B cell (primary cell): Measurements from ENCODE around the gene APLP2. TPM values are rescaled to one million over a fixed set of nuclear protein-coding genes. Genes with fewer than 3 reads are reported as not detected.

Source experiments
- ATAC-seq: fragments of 200-7000 bp; cut with Tn5 transposase; one replicate; pipeline ENCODE4 v1.10.0; 2021; ENCODE audit warnings: low read depth, mild to moderate bottlenecking, moderate number of reproducible peaks, moderate library complexity
- CTCF ChIA-PET: fragments of 350-600 bp; sonication (Branson Sonifier 250); formaldehyde crosslinking; loops from one replicate; lab custom pipeline; 2021; ENCODE audit warnings: antibody characterized with exemption, inconsistent platforms; lab: Charles Lee
- POLR2A ChIA-PET: fragments of 350-600 bp; sonication (Branson Sonifier 250); formaldehyde crosslinking; loops from one replicate; lab custom pipeline; 2021; ENCODE audit warnings: antibody characterized with exemption; lab: Charles Lee
- DNase-seq: peaks from one replicate; pipeline ENCODE4 v3.0.0; 2013
- H2AFZ ChIP-seq: 2 replicates; pipeline ENCODE4 v1.6.1; 2012; ENCODE audit warnings: mild to moderate bottlenecking, low read depth, low read length; ENCODE audit not compliant: insufficient read depth, poor library complexity, severe bottlenecking
- H3K27ac ChIP-seq, 2 donors: 1 replicate in 1 of 2; 2 replicates in 1 of 2; pipeline ENCODE4 v1.5.1; 2012 to 2013; ENCODE audit warnings: low read length in 2 of 2, mild to moderate bottlenecking in 2 of 2, moderate library complexity in 1 of 2
- H3K27me3 ChIP-seq, 4 experiments: fragments of 200-600 bp in 1 of 4; sonication (generic) in 1 of 4; replicated peaks in 1 of 4; 1 replicate in 2 of 4; 2 replicates in 2 of 4; pipeline versions ENCODE4 v1.6.1 to v1.7.0; 2013 to 2016; ENCODE audit warnings: low read length in 3 of 4, mild to moderate bottlenecking in 2 of 4, mixed read lengths in 1 of 4, moderate library complexity in 1 of 4; ENCODE audit not compliant: insufficient read depth in 4 of 4, control insufficient read depth in 3 of 4; ENCODE audit errors: control extremely low read depth in 1 of 4
- H3K36me3 ChIP-seq, 2 experiments: replicated peaks in 1 of 2; 1 replicate in 1 of 2; 2 replicates in 1 of 2; pipeline versions ENCODE4 v1.6.1 to v1.7.1; 2013; ENCODE audit warnings: low read length in 1 of 2; ENCODE audit not compliant: insufficient read depth in 2 of 2, control insufficient read depth in 1 of 2; ENCODE audit errors: control extremely low read depth in 1 of 2, extremely low read depth in 1 of 2
- H3K4me1 ChIP-seq, 2 donors: fragments of 200-600 bp in 1 of 2; sonication (generic) in 1 of 2; 1 replicate in 1 of 2; 2 replicates in 1 of 2; pipeline versions ENCODE4 v1.5.1 to v1.6.1; 2013 to 2017; ENCODE audit warnings: low read length in 2 of 2; ENCODE audit not compliant: control insufficient read depth in 2 of 2, insufficient read depth in 2 of 2
- H3K4me2 ChIP-seq: replicated peaks from 2 replicates; pipeline ENCODE3; 2012; ENCODE audit warnings: mild to moderate bottlenecking, low read depth, low read length; ENCODE audit not compliant: poor library complexity, severe bottlenecking
- H3K4me3 ChIP-seq, 5 experiments: fragments of 200-600 bp in 1 of 5; sonication (generic) in 1 of 5; 1 replicate in 3 of 5; 2 replicates in 2 of 5; pipeline versions ENCODE4 v1.5.1 to v1.7.0; 2011 to 2016; ENCODE audit warnings: low read length in 4 of 5, mild to moderate bottlenecking in 4 of 5, low read depth in 2 of 5, control low read depth in 1 of 5, moderate library complexity in 1 of 5; ENCODE audit not compliant: insufficient read depth in 1 of 5; ENCODE audit errors: control extremely low read depth in 1 of 5, extremely low read depth in 1 of 5
- H3K79me2 ChIP-seq: fragments of 200-600 bp; sonication (generic); one replicate; pipeline ENCODE4 v1.6.0; 2016; ENCODE audit warnings: low read length; ENCODE audit not compliant: control insufficient read depth, insufficient read depth
- H3K9ac ChIP-seq: fragments of 200-600 bp; sonication (generic); 2 replicates; pipeline ENCODE4 v1.6.1; 2017; ENCODE audit warnings: mild to moderate bottlenecking, low read length, moderate library complexity
- H3K9me3 ChIP-seq, 3 donors: one replicate each; pipeline versions ENCODE4 v1.6.1 to v1.7.1; 2013; ENCODE audit warnings: low read length in 2 of 3; ENCODE audit not compliant: control insufficient read depth in 2 of 3, insufficient read depth in 1 of 3; ENCODE audit errors: control extremely low read depth in 1 of 3
- H4K20me1 ChIP-seq: 2 replicates; pipeline ENCODE4 v1.6.0; 2012; ENCODE audit warnings: mild to moderate bottlenecking, low read length; ENCODE audit not compliant: insufficient read depth, control insufficient read depth, poor library complexity, severe bottlenecking
- H3K27ac Mint-ChIP-seq: one replicate; pipeline ENCODE4 v1.8.0; 2021; ENCODE audit warnings: mixed read lengths
- H3K27me3 Mint-ChIP-seq: one replicate; pipeline ENCODE4 v1.8.0; 2021; ENCODE audit warnings: mixed read lengths
- H3K4me1 Mint-ChIP-seq: one replicate; pipeline ENCODE4 v1.8.0; 2021; ENCODE audit warnings: mixed read lengths
- H3K4me3 Mint-ChIP-seq: one replicate; pipeline ENCODE4 v1.8.0; 2021; ENCODE audit warnings: mixed read lengths
- H3K9me3 Mint-ChIP-seq: one replicate; pipeline ENCODE4 v1.8.0; 2022; ENCODE audit warnings: mixed read lengths; ENCODE audit not compliant: insufficient read depth
- EZH2 ChIP-seq: IDR thresholded peaks from 2 replicates; pipeline ENCODE4 v1.6.1; 2012; ENCODE audit warnings: borderline replicate concordance, low read depth, mild to moderate bottlenecking, moderate library complexity, low read length; ENCODE audit not compliant: insufficient read depth, poor library complexity, severe bottlenecking
- WGBS: methylation state at CpG from one replicate; pipeline ENCODE4 v1.1.5; 2013; ENCODE audit warnings: missing lambda C conversion rate; ENCODE audit not compliant: insufficient coverage; 5-methylcytosine and 5-hydroxymethylcytosine counted together
- intact Hi-C: fragments of 100-400 bp; cut with micrococcal nuclease; formaldehyde crosslinking; loops from one replicate; pipeline ENCODE4 v1.10.0; 2022
- polyA plus RNA-seq: library from polyadenylated mRNA; depleted of rRNA; stranded (reverse); fragments of >200 nt; gene quantifications from 2 replicates; pipeline ENCODE4 v1.2.3, GENCODE V29; 2012
- total RNA-seq, 2 donors: library from RNA; stranded (reverse); fragments of 120-200 nt in 1 of 2; gene quantifications; 1 replicate in 1 of 2; 2 replicates in 1 of 2; pipeline versions ENCODE4 v1.2.3 to v1.2.4, GENCODE V29; 2013 to 2022
- TF ChIP-seq, protein P1 (sequence below): fragments of 200-600 bp; IDR thresholded peaks from one replicate; pipeline ENCODE4 v1.8.0; 2022; ENCODE audit warnings: antibody characterized with exemption, mild to moderate bottlenecking

APLP2 gene
- total and polyA plus RNA-seq, 2 donors (not counting 1 experiment from before 2014, with no cell fraction given): 84.2 to 102 TPM

DNA sequence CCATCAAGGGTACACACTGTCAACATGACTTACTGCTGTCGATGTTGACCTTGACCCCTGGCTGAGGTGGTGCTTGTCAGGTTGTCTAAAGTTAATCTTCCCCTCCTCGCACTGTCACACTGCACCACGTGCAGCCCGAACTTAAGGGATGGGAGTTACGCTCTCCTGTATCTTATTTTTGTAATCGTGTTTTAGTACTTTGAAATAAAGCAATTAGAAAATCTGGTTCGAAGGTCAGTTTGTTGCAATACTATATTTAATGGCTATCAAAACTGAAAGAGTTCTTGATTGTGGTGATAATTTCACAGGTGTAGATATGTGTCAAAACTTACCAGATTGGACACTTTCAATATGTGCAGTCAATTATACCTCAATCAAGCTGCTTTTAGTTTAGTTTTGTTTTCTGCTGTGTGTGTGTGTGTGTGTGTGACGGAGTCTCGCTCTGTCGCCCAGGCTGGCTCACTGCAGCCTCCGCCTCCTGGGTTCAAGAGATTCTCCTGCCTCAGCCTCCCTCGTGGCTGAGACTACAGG is 79.2 kb downstream of the APLP2 start:
- Histone ChIP-seq H3K9me3 (no peaks in the 10 kb centered on the region), H3K79me2 (no peaks in the 10 kb centered on the region), H2AFZ (no peak overlapping the region), H3K36me3 (peaks cover 0 to 2% of the 10 kb centered on the region in 2 experiments), H3K4me3 (no peak overlapping the region), H3K4me1 (peaks cover 16 to 39% of the 10 kb centered on the region in 2 donors), H3K27me3 (no peaks in the 10 kb centered on the region), H3K27ac (no peak overlapping the region), H3K4me2 (no peak overlapping the region), H4K20me1 (no peaks in the 10 kb centered on the region), H3K9ac (no peak overlapping the region)
- intact Hi-C loops: no loop called here
- ChIA-PET POLR2A (interaction anchor here (0.6 kb wide), 1 partner anchor 29 kb away, joined by 8 read pairs; no protein-coding TSS in a partner anchor), CTCF (interaction anchor here (3.8 kb wide), 1 partner anchor 18 kb away, joined by 26 read pairs; no protein-coding TSS in a partner anchor)
- TF ChIP-seq, protein P1, sequence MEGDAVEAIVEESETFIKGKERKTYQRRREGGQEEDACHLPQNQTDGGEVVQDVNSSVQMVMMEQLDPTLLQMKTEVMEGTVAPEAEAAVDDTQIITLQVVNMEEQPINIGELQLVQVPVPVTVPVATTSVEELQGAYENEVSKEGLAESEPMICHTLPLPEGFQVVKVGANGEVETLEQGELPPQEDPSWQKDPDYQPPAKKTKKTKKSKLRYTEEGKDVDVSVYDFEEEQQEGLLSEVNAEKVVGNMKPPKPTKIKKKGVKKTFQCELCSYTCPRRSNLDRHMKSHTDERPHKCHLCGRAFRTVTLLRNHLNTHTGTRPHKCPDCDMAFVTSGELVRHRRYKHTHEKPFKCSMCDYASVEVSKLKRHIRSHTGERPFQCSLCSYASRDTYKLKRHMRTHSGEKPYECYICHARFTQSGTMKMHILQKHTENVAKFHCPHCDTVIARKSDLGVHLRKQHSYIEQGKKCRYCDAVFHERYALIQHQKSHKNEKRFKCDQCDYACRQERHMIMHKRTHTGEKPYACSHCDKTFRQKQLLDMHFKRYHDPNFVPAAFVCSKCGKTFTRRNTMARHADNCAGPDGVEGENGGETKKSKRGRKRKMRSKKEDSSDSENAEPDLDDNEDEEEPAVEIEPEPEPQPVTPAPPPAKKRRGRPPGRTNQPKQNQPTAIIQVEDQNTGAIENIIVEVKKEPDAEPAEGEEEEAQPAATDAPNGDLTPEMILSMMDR: no peak
- no peak for TF ChIP-seq EZH2
- peaks cover 49% of the 10 kb centered on the region for H3K4me1 Mint-ChIP-seq
- no CpG with 5 or more reads among the region's 12 CpGs for WGBS
- ATAC-seq: no peak
- no peak overlapping the region for H3K4me3 Mint-ChIP-seq
- no peaks in the 10 kb centered on the region for H3K9me3 Mint-ChIP-seq
- no peaks in the 10 kb centered on the region for H3K27me3 Mint-ChIP-seq
- no peak for DNase-seq
- no peak overlapping the region for H3K27ac Mint-ChIP-seq

DNA sequence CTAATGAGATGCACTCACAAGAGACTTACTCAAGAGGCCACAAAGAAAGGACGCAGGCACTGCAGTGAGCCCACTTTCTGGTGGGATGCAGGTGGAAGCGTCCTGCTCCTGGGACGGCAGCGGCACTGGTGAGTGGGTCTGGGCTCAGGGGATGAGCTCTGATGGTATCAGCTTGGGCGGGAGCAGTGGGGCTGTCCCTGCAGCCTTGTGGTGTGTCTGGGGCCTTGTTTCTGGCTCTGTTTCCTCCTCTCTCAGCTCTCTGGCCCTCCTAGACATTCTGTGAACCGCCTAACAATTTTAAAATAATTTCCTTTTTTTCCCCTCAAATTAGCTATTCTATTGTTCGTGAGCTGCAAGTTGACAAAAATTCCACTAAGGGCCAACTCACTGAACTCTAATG is 81.1 kb downstream of the APLP2 start:
- H3K27ac ChIP-seq: no peak overlapping the region
- no peaks in the 10 kb centered on the region for H3K27me3 Mint-ChIP-seq
- peaks cover 48% of the 10 kb centered on the region for H3K4me1 Mint-ChIP-seq
- TF ChIP-seq, protein P1: no peak
- no peak for TF ChIP-seq EZH2
- H3K9me3 ChIP-seq: no peaks in the 10 kb centered on the region
- H2AFZ ChIP-seq: no peak overlapping the region
- no peaks in the 10 kb centered on the region for H3K36me3 ChIP-seq
- ATAC-seq (no peak), DNase-seq (no peak)
- ChIA-PET CTCF (interaction anchor here (1.6 to 3.8 kb wide), 2 partner anchors 20 to 282 kb away, joined by 4 to 26 read pairs; no protein-coding TSS in a partner anchor), POLR2A (interaction anchor here (1.1 kb wide), 1 partner anchor 9 kb away, joined by 4 read pairs; the partner anchor contains the start of gene ST14)
- no peaks in the 10 kb centered on the region for H3K79me2 ChIP-seq
- no peaks in the 10 kb centered on the region for H3K27me3 ChIP-seq
- intact Hi-C loops: no loop called here
- H3K9ac ChIP-seq: no peak overlapping the region
- no peak overlapping the region for H3K4me2 ChIP-seq
- H3K9me3 Mint-ChIP-seq: no peaks in the 10 kb centered on the region
- no peak overlapping the region for H3K4me3 ChIP-seq
- H4K20me1 ChIP-seq: no peaks in the 10 kb centered on the region
- H3K4me3 Mint-ChIP-seq: no peak overlapping the region
- peak overlapping the region; percentile 69 for H3K27ac Mint-ChIP-seq
- 57% methylated on average over 5 of the region's 7 CpGs for WGBS
- H3K4me1 ChIP-seq: peaks cover 16 to 32% of the 10 kb centered on the region in 2 donors
